PC-9 (cell line): ENCODE data around the gene MTHFD1L. TPM values are rescaled to one million over a fixed set of nuclear protein-coding genes. Genes with fewer than 3 reads are reported as not detected.

Experiments used
- BruUV-seq: library from RNA; stranded (reverse); fragments of 400-500 nt; replicated peaks from 2 replicates; lab custom pipeline; 2021; lab: Mats Ljungman, UMichigan
- CTCF ChIA-PET: fragments of 300-600 bp; sonication (Branson Sonifier 250); formaldehyde crosslinking; loops from one replicate; lab custom pipeline; 2022; ENCODE audit warnings: antibody characterized with exemption; lab: Charles Lee
- POLR2A ChIA-PET: fragments of 300-600 bp; sonication (Branson Sonifier 250); formaldehyde crosslinking; loops from one replicate; lab custom pipeline; 2022; ENCODE audit warnings: antibody characterized with exemption; ENCODE audit not compliant: unreplicated experiment; lab: Charles Lee
- DNase-seq, 2 experiments: peaks; one replicate each; pipeline versions ENCODE4 v3.0.0 to v3.0.0-alpha.2; 2015 to 2022; ENCODE audit warnings: mixed read lengths in 1 of 2
- H2AFZ ChIP-seq: fragments of 200-600 bp; sonication (generic); 2 replicates; pipeline ENCODE4 v1.8.1; 2017; ENCODE audit warnings: antibody characterized with exemption
- H3F3A ChIP-seq: fragments of 200-600 bp; sonication (generic); 2 replicates; pipeline ENCODE4 v1.8.1; 2017; ENCODE audit warnings: antibody characterized with exemption, mild to moderate bottlenecking, low read depth; ENCODE audit not compliant: insufficient read depth
- H3K27ac ChIP-seq: fragments of 200-600 bp; sonication (generic); 2 replicates; pipeline ENCODE4 v1.6.1; 2016; ENCODE audit warnings: mixed run types
- H3K27me3 ChIP-seq: fragments of 200-600 bp; sonication (generic); 2 replicates; pipeline ENCODE4 v1.6.1; 2016; ENCODE audit warnings: low read depth, mixed run types; ENCODE audit not compliant: insufficient read depth
- H3K36me3 ChIP-seq: fragments of 200-600 bp; sonication (generic); 2 replicates; pipeline ENCODE4 v1.6.1; 2016; ENCODE audit warnings: low read depth, mixed run types
- H3K4me1 ChIP-seq: fragments of 200-600 bp; sonication (generic); replicated peaks from 2 replicates; pipeline ENCODE4 v1.6.1; 2016; ENCODE audit warnings: mixed run types; ENCODE audit not compliant: insufficient read depth
- H3K4me2 ChIP-seq: fragments of 200-600 bp; sonication (generic); 2 replicates; pipeline ENCODE4 v1.6.1; 2017; ENCODE audit warnings: mixed run types
- H3K4me3 ChIP-seq: fragments of 200-600 bp; sonication (generic); 2 replicates; pipeline ENCODE4 v1.6.1; 2016; ENCODE audit warnings: mixed run types
- H3K79me2 ChIP-seq: fragments of 200-600 bp; sonication (generic); 2 replicates; pipeline ENCODE4 v1.6.1; 2017; ENCODE audit warnings: low read depth, mixed run types
- H3K9me2 ChIP-seq: fragments of 200-600 bp; sonication (generic); 2 replicates; pipeline ENCODE4 v1.8.1; 2017; ENCODE audit warnings: mild to moderate bottlenecking; ENCODE audit not compliant: insufficient read depth
- H3K9me3 ChIP-seq: fragments of 200-600 bp; sonication (generic); 2 replicates; pipeline ENCODE4 v1.8.1; 2016; ENCODE audit warnings: low read depth; ENCODE audit not compliant: insufficient read depth
- H4K20me1 ChIP-seq: fragments of 200-600 bp; sonication (generic); 2 replicates; pipeline ENCODE4 v1.8.1; 2017; ENCODE audit not compliant: insufficient read depth
- EZH2 ChIP-seq: fragments of 200-600 bp; sonication (generic); IDR thresholded peaks from 2 replicates; pipeline ENCODE4 v1.8.0; 2017; ENCODE audit warnings: antibody characterized with exemption, low read depth
- intact Hi-C: fragments of 100-400 bp; cut with micrococcal nuclease; formaldehyde crosslinking; loops from one replicate; pipeline ENCODE4 v1.10.0; 2022; ENCODE audit not compliant: unreplicated experiment
- total RNA-seq: library from RNA; stranded (reverse); gene quantifications from 2 replicates; pipeline ENCODE4 v1.2.3, GENCODE V29; 2021
- TF ChIP-seq, protein P1 (sequence below): fragments of 200-600 bp; sonication (generic); conservative IDR thresholded peaks from 2 replicates; pipeline ENCODE4 v1.6.1; 2017; ENCODE audit warnings: mixed run types, antibody characterized with exemption, mild to moderate bottlenecking, moderate library complexity

The MTHFD1L gene
- total RNA-seq, 1 experiment from 2014 or later: 53.3 TPM

GRCh38 chr6:151024597-151024996 is 159.1 kb downstream of the MTHFD1L start:
- ChIA-PET CTCF (interaction anchor here (0.6 kb wide), 1 partner anchor 365 kb away, joined by 3 read pairs; no protein-coding TSS in a partner anchor), POLR2A (no interaction called here)
- Histone ChIP-seq H2AFZ (no peak overlapping the region), H3K9me2 (no peaks in the 10 kb centered on the region), H3K4me3 (no peak overlapping the region), H3K27ac (no peak overlapping the region), H3K9me3 (no peaks in the 10 kb centered on the region), H3F3A (no peaks in the 10 kb centered on the region), H3K79me2 (no peaks in the 10 kb centered on the region), H4K20me1 (no peaks in the 10 kb centered on the region), H3K27me3 (no peaks in the 10 kb centered on the region), H3K36me3 (no peaks in the 10 kb centered on the region; the same call in 1 of the 2 replicates), H3K4me1 (0 out of 2 replicates have a peak, but pooled peaks cover 20% of the 10 kb centered on the region), H3K4me2 (no peak overlapping the region)
- no peak for DNase-seq
- no peak for TF ChIP-seq EZH2
- TF ChIP-seq, protein P1, sequence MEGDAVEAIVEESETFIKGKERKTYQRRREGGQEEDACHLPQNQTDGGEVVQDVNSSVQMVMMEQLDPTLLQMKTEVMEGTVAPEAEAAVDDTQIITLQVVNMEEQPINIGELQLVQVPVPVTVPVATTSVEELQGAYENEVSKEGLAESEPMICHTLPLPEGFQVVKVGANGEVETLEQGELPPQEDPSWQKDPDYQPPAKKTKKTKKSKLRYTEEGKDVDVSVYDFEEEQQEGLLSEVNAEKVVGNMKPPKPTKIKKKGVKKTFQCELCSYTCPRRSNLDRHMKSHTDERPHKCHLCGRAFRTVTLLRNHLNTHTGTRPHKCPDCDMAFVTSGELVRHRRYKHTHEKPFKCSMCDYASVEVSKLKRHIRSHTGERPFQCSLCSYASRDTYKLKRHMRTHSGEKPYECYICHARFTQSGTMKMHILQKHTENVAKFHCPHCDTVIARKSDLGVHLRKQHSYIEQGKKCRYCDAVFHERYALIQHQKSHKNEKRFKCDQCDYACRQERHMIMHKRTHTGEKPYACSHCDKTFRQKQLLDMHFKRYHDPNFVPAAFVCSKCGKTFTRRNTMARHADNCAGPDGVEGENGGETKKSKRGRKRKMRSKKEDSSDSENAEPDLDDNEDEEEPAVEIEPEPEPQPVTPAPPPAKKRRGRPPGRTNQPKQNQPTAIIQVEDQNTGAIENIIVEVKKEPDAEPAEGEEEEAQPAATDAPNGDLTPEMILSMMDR: no peak
- no TSS peak for BruUV-seq
- intact Hi-C loops: no loop called here

DNA sequence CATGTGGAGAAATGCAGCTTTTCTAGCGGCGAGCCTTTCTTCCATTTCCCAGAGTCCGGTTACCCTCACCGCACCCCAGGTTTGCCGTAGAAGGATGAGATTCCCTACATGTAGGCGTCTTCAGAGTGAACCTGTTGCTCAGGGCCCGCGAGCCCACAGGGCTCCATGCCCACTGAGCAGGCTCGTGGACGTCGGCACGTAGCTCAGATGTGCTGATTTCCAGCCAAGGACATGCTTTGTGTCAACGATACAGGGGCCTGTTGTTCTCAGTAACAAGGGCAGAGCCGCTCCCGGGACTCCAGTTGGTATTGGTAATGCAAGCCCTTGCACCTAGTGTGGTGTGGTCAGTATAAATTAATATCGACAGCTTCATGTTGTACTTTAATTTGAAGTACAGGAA is 159.6 kb downstream of the MTHFD1L start:
- H4K20me1 ChIP-seq: no peaks in the 10 kb centered on the region
- H3K27me3 ChIP-seq: no peaks in the 10 kb centered on the region
- TF ChIP-seq, protein P1: no peak
- no peak for TF ChIP-seq EZH2
- ChIA-PET POLR2A (no interaction called here), CTCF (interaction anchor here (0.6 kb wide), 1 partner anchor 365 kb away, joined by 3 read pairs; no protein-coding TSS in a partner anchor)
- no peak overlapping the region for H3K27ac ChIP-seq
- H3F3A ChIP-seq: no peaks in the 10 kb centered on the region
- no peaks in the 10 kb centered on the region for H3K9me3 ChIP-seq
- no peaks in the 10 kb centered on the region for H3K9me2 ChIP-seq
- H3K36me3 ChIP-seq: no peaks in the 10 kb centered on the region; the same call in 1 of the 2 replicates
- no peak overlapping the region for H3K4me2 ChIP-seq
- H3K4me3 ChIP-seq: no peak overlapping the region
- no peak for DNase-seq
- no peaks in the 10 kb centered on the region for H3K79me2 ChIP-seq
- intact Hi-C loops: no loop called here
- no peak overlapping the region for H2AFZ ChIP-seq
- BruUV-seq: no TSS peak
- H3K4me1 ChIP-seq: 0 out of 2 replicates have a peak, but pooled peaks cover 20% of the 10 kb centered on the region

DNA sequence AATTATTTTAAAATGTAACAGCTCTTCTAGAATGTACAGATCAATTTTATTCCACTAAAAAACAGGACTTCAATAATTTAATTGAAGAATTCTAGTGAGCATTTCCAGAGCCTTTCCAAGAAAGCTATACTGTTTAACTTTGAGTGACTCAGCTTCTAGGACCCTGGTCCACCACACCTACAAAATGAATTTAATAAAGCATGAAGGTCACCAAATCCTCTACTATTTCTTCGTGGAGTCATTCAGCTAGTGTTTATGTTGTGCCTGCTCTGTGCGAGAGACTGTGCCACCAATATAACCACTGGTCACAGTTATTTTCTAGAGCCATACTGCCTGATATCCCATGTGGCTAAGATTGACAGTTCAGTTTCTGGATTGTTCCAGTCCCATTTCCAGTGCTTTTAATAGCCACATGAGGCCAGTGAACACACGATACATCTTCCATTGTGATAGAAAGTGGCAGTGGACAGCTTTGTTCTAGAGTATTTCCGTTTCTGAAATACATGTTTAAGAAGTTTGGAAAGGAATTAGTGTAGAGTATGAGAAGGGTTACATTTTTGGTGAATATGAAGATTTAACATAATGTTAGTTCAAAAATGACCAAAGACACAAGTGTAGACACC is 160.7 kb downstream of the MTHFD1L start:
- Histone ChIP-seq H3K27me3 (no peaks in the 10 kb centered on the region), H3F3A (no peaks in the 10 kb centered on the region), H3K9me2 (no peaks in the 10 kb centered on the region), H3K4me2 (no peak overlapping the region), H4K20me1 (no peaks in the 10 kb centered on the region), H3K79me2 (no peaks in the 10 kb centered on the region), H3K4me3 (no peak overlapping the region), H3K36me3 (no peaks in the 10 kb centered on the region; the same call in 1 of the 2 replicates), H3K27ac (no peak overlapping the region), H2AFZ (no peak overlapping the region), H3K9me3 (no peaks in the 10 kb centered on the region), H3K4me1 (0 out of 2 replicates have a peak, but pooled peaks cover 20% of the 10 kb centered on the region)
- POLR2A ChIA-PET: interaction anchor here (0.6 kb wide), 1 partner anchor 229 kb away, joined by 3 read pairs; no protein-coding TSS in a partner anchor
- intact Hi-C loops: no loop called here
- no TSS peak for BruUV-seq
- CTCF ChIA-PET: no interaction called here
- no peak for TF ChIP-seq EZH2
- TF ChIP-seq, protein P1: no peak
- DNase-seq: no peak
